KOPT-K1 (cell line): Measurements from ENCODE around the gene CPED1.

ENCODE experiments used
- H3K27ac ChIP-seq: fragments of 200-600 bp; sonication (generic); 2 replicates; pipeline ENCODE4 v1.5.1; 2016; ENCODE audit warnings: antibody characterized with exemption, mild to moderate bottlenecking, low read depth, low read length; ENCODE audit not compliant: poor library complexity, severe bottlenecking
- H3K36me3 ChIP-seq: fragments of 200-600 bp; sonication (generic); 2 replicates; pipeline ENCODE4 v1.5.1; 2017; ENCODE audit warnings: antibody characterized with exemption, mild to moderate bottlenecking, low read length, moderate library complexity; ENCODE audit not compliant: insufficient read depth
- H3K9me3 ChIP-seq: fragments of 200-600 bp; sonication (generic); 2 replicates; pipeline ENCODE4 v1.5.1; 2017; ENCODE audit warnings: antibody characterized with exemption, low read length, mild to moderate bottlenecking; ENCODE audit not compliant: insufficient read depth, poor library complexity, severe bottlenecking

Gene CPED1

GRCh38 chr7:120988591-120989256 is at the start of gene CPED1:
Gene CPED1 (plus strand): TSS chr7:120988711. CDS start chr7:120989622, 911 bp downstream.
- Histone ChIP-seq H3K27ac (no peak within 1 kb of the TSS), H3K9me3 (no peaks in the 10 kb centered on the region), H3K36me3 (no peaks in the 10 kb centered on the region)

GRCh38 chr7:120939345-120939744 is 49.2 kb upstream of the CPED1 start:
- no peak overlapping the region for H3K27ac ChIP-seq
- no peaks in the 10 kb centered on the region for H3K36me3 ChIP-seq
- no peaks in the 10 kb centered on the region for H3K9me3 ChIP-seq

- no peaks in the 10 kb centered on the region for H3K9me3 ChIP-seq
- H3K36me3 ChIP-seq: no peaks in the 10 kb centered on the region
- no peak overlapping the region for H3K27ac ChIP-seq
These were observed 47.4 kb upstream of the CPED1 start for GRCh38 chr7:120941064-120941463.

- no peaks in the 10 kb centered on the region for H3K9me3 ChIP-seq
- no peaks in the 10 kb centered on the region for H3K36me3 ChIP-seq
- no peak overlapping the region for H3K27ac ChIP-seq
These were observed 46.7 kb upstream of the CPED1 start for GRCh38 chr7:120941856-120942255.

- Histone ChIP-seq H3K27ac (no peak overlapping the region), H3K9me3 (no peaks in the 10 kb centered on the region), H3K36me3 (no peaks in the 10 kb centered on the region)
These were observed 45.6 kb upstream of the CPED1 start for GRCh38 chr7:120942861-120943260.

GRCh38 chr7:120944826-120945562 is 43.5 kb upstream of the CPED1 start:
- H3K9me3 ChIP-seq: no peaks in the 10 kb centered on the region
- H3K36me3 ChIP-seq: no peaks in the 10 kb centered on the region
- no peak overlapping the region for H3K27ac ChIP-seq

- Histone ChIP-seq H3K36me3 (no peaks in the 10 kb centered on the region; the same call in 1 of the 2 replicates), H3K9me3 (no peaks in the 10 kb centered on the region), H3K27ac (no peak overlapping the region)
These were observed 40.5 kb upstream of the CPED1 start for GRCh38 chr7:120947980-120948379.

GRCh38 chr7:120949393-120949911 is 39.1 kb upstream of the CPED1 start:
- H3K36me3 ChIP-seq: peaks cover 14% of the 10 kb centered on the region
- no peaks in the 10 kb centered on the region for H3K9me3 ChIP-seq
- H3K27ac ChIP-seq: no peak overlapping the region

GRCh38 chr7:120949998-120950538 is 38.4 kb upstream of the CPED1 start:
- H3K36me3 ChIP-seq: peaks cover 20% of the 10 kb centered on the region
- H3K27ac ChIP-seq: peak overlapping the region; percentile 95
- no peaks in the 10 kb centered on the region for H3K9me3 ChIP-seq

- Histone ChIP-seq H3K36me3 (peaks cover 27% of the 10 kb centered on the region), H3K9me3 (no peaks in the 10 kb centered on the region), H3K27ac (peak within 1 kb of the TSS; percentile 95)
These were observed 37.8 kb upstream of the CPED1 start, which contains the start of gene ING3 for GRCh38 chr7:120950539-120951308. Gene ING3 (plus strand): TSS chr7:120950777. CDS start chr7:120950897, 120 bp downstream.

GRCh38 chr7:120951309-120951699 is 37.2 kb upstream of the CPED1 start:
- Histone ChIP-seq H3K27ac (peak overlapping the region; percentile 95), H3K36me3 (peaks cover 32% of the 10 kb centered on the region), H3K9me3 (no peaks in the 10 kb centered on the region)

- H3K27ac ChIP-seq: peak overlapping the region; percentile 95
- peaks cover 37% of the 10 kb centered on the region for H3K36me3 ChIP-seq
- H3K9me3 ChIP-seq: no peaks in the 10 kb centered on the region
These were observed 36.7 kb upstream of the CPED1 start for GRCh38 chr7:120951826-120952225.

- H3K36me3 ChIP-seq: peaks cover 55% of the 10 kb centered on the region
- no peak overlapping the region for H3K27ac ChIP-seq
- no peaks in the 10 kb centered on the region for H3K9me3 ChIP-seq
These were observed 32.8 kb upstream of the CPED1 start for GRCh38 chr7:120955577-120956149.

- Histone ChIP-seq H3K36me3 (peaks cover 51% of the 10 kb centered on the region), H3K9me3 (no peaks in the 10 kb centered on the region), H3K27ac (no peak overlapping the region)
These were observed 28.5 kb upstream of the CPED1 start for GRCh38 chr7:120959929-120960484.
